OCI-LY7 (cell line): ENCODE measurements around the gene TC2N. TPM values are rescaled to one million over a fixed set of nuclear protein-coding genes. Genes with fewer than 3 reads are reported as not detected.

Experiments used
- BruUV-seq: library from RNA; stranded (reverse); fragments of 400-500 nt; replicated peaks from 2 replicates; lab custom pipeline; 2021; lab: Mats Ljungman, UMichigan
- CTCF ChIA-PET: fragments of 300-600 bp; sonication (Branson Sonifier 250); formaldehyde crosslinking; loops from one replicate; lab custom pipeline; 2022; ENCODE audit warnings: antibody characterized with exemption; ENCODE audit not compliant: unreplicated experiment; lab: Charles Lee
- POLR2A ChIA-PET: fragments of 300-600 bp; sonication (Branson Sonifier 250); formaldehyde crosslinking; loops from one replicate; lab custom pipeline; 2022; ENCODE audit warnings: antibody characterized with exemption; lab: Charles Lee
- DNase-seq: peaks from one replicate; pipeline ENCODE4 v3.0.0-alpha.2; 2015; ENCODE audit warnings: low spot score
- H2AFZ ChIP-seq: fragments of 200-600 bp; sonication (generic), shearing (Covaris generic); 2 replicates; pipeline ENCODE4 v1.6.1; 2014; ENCODE audit warnings: mild to moderate bottlenecking, antibody characterized with exemption, low read length, moderate library complexity
- H3K27ac ChIP-seq: fragments of 200-600 bp; sonication (generic); 2 replicates; pipeline ENCODE4 v1.5.1; 2014; ENCODE audit warnings: mixed run types, low read depth, mild to moderate bottlenecking, moderate library complexity, low read length, inconsistent platforms; ENCODE audit not compliant: poor library complexity, severe bottlenecking
- H3K36me3 ChIP-seq: fragments of 200-600 bp; sonication (generic); 2 replicates; pipeline ENCODE4 v1.6.1; 2014; ENCODE audit warnings: mild to moderate bottlenecking, antibody characterized with exemption, low read length, moderate library complexity, mixed read lengths; ENCODE audit not compliant: insufficient read depth
- H3K4me1 ChIP-seq: fragments of 200-600 bp; sonication (generic); 2 replicates; pipeline ENCODE4 v1.5.1; 2014; ENCODE audit warnings: mild to moderate bottlenecking, low read length; ENCODE audit not compliant: insufficient read depth, poor library complexity, severe bottlenecking
- H3K4me2 ChIP-seq: fragments of 200-600 bp; sonication (generic); 2 replicates; pipeline ENCODE4 v1.6.1; 2014; ENCODE audit warnings: mild to moderate bottlenecking, low read length
- H3K4me3 ChIP-seq: fragments of 200-600 bp; sonication (generic); 2 replicates; pipeline ENCODE4 v1.5.1; 2014; ENCODE audit warnings: mild to moderate bottlenecking, low read depth, low read length; ENCODE audit not compliant: poor library complexity, severe bottlenecking
- H3K79me2 ChIP-seq: fragments of 200-600 bp; sonication (generic); 2 replicates; pipeline ENCODE4 v1.6.1; 2016; ENCODE audit warnings: low read depth, mild to moderate bottlenecking, low read length, moderate library complexity, mixed read lengths; ENCODE audit not compliant: insufficient read depth
- H3K9me2 ChIP-seq: fragments of 200-600 bp; sonication (generic); 2 replicates; pipeline ENCODE4 v1.6.1; 2016; ENCODE audit warnings: mild to moderate bottlenecking, low read length, mixed read lengths; ENCODE audit not compliant: insufficient read depth
- H3K9me3 ChIP-seq: fragments of 200-600 bp; sonication (generic); 2 replicates; pipeline ENCODE4 v1.6.1; 2014; ENCODE audit warnings: mild to moderate bottlenecking, mixed run types, low read length, mixed read lengths
- H4K20me1 ChIP-seq: fragments of 200-600 bp; sonication (generic); 2 replicates; pipeline ENCODE4 v1.6.1; 2014; ENCODE audit warnings: mild to moderate bottlenecking, antibody characterized with exemption, low read length, moderate library complexity, mixed read lengths; ENCODE audit not compliant: insufficient read depth
- EZH2phosphoT487 ChIP-seq: fragments of 200-600 bp; sonication (generic); IDR thresholded peaks from 2 replicates; pipeline ENCODE4 v1.6.1; 2018; ENCODE audit warnings: low read depth, borderline replicate concordance, mild to moderate bottlenecking, mixed run types, antibody characterized with exemption, low read length, moderate library complexity, mixed read lengths
- intact Hi-C: fragments of 100-400 bp; cut with micrococcal nuclease; formaldehyde crosslinking; loops from one replicate; pipeline ENCODE4 v1.10.0; 2022; ENCODE audit not compliant: unreplicated experiment
- total RNA-seq, 2 experiments: library from RNA; depleted of rRNA in 1 of 2; stranded (reverse); fragments of >200 nt in 1 of 2; shearing (Covaris generic) in 1 of 2; gene quantifications; 2 replicates each; pipeline ENCODE4 v1.2.3, GENCODE V29; 2014 to 2022
- TF ChIP-seq, protein P1 (sequence below): fragments of 200-600 bp; sonication (generic); conservative IDR thresholded peaks from 2 replicates; pipeline ENCODE4 v1.5.1; 2014; ENCODE audit warnings: mild to moderate bottlenecking, antibody characterized with exemption, low read length, moderate library complexity, mixed read lengths

Gene TC2N
- total RNA-seq, 2 experiments from 2014 or later, result 0.57 TPM; not detected in 1

DNA sequence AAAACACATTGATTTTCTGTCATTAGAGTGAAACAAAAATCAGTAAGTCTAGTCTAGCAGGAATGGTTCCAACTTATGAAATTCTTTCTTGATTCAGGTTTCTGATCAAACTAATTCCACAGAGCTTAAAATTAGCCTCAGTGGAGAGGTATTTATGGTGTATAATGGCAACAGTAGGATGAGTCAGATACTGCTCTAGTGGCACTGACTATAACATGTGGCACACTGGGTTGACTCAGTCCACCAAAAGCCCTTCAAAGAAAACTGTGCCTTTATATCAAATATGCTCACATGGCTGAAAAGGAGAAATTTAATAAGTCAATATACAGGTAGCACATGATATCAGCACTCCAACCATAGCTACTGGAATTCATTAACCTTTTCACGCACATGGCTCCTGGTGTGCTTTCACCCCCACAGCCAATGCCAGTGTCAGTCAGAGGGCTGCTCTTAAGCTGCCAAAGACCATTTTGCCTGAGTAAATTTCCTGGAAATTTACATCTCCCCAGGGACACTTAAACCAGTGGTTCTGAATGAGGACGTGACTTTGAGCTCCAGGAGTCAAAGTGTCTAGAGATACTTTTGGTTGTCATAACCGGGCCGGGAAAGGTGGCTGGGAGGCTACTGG is 113.7 kb downstream of the TC2N start:
- Histone ChIP-seq H2AFZ (no peak overlapping the region), H3K4me2 (no peak overlapping the region), H3K36me3 (no peaks in the 10 kb centered on the region), H3K9me2 (no peaks in the 10 kb centered on the region), H3K27ac (no peak overlapping the region), H4K20me1 (no peaks in the 10 kb centered on the region), H3K79me2 (no peaks in the 10 kb centered on the region), H3K4me3 (no peak overlapping the region), H3K9me3 (no peaks in the 10 kb centered on the region), H3K4me1 (no peaks in the 10 kb centered on the region)
- BruUV-seq, result no TSS peak
- CTCF ChIA-PET, result no interaction called here
- POLR2A ChIA-PET, result no interaction called here
- intact Hi-C loops, result no loop called here
- DNase-seq, result no peak
- TF ChIP-seq EZH2phosphoT487, result no peak
- TF ChIP-seq, protein P1, sequence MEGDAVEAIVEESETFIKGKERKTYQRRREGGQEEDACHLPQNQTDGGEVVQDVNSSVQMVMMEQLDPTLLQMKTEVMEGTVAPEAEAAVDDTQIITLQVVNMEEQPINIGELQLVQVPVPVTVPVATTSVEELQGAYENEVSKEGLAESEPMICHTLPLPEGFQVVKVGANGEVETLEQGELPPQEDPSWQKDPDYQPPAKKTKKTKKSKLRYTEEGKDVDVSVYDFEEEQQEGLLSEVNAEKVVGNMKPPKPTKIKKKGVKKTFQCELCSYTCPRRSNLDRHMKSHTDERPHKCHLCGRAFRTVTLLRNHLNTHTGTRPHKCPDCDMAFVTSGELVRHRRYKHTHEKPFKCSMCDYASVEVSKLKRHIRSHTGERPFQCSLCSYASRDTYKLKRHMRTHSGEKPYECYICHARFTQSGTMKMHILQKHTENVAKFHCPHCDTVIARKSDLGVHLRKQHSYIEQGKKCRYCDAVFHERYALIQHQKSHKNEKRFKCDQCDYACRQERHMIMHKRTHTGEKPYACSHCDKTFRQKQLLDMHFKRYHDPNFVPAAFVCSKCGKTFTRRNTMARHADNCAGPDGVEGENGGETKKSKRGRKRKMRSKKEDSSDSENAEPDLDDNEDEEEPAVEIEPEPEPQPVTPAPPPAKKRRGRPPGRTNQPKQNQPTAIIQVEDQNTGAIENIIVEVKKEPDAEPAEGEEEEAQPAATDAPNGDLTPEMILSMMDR, result no peak

DNA sequence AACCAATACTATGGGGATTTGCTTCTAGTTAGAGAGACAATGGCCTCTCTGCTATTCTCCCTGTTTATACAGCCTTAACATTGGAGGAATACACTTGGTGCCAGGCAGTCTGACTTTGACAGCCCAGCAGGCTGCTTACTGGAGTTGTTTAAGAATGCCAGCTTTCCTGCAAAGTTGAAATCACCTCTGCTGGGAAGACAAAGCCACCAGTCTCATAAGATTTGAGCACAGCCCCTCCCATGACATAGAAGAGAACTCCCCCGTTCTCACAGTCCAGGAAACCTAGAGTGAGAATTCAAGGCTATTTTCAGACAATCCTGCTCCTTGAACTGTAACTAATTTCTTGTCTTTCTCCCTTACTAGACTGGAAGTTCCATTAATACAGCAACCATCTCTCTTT is 114.4 kb downstream of the TC2N start:
- Histone ChIP-seq H3K79me2 (no peaks in the 10 kb centered on the region), H4K20me1 (no peaks in the 10 kb centered on the region), H3K36me3 (no peaks in the 10 kb centered on the region), H3K9me2 (no peaks in the 10 kb centered on the region), H3K27ac (no peak overlapping the region), H3K4me1 (no peaks in the 10 kb centered on the region), H2AFZ (no peak overlapping the region), H3K9me3 (no peaks in the 10 kb centered on the region), H3K4me3 (no peak overlapping the region), H3K4me2 (no peak overlapping the region)
- ChIA-PET POLR2A (no interaction called here), CTCF (no interaction called here)
- intact Hi-C loops, result no loop called here
- no peak for DNase-seq
- BruUV-seq, result no TSS peak
- TF ChIP-seq EZH2phosphoT487, result no peak
- TF ChIP-seq, protein P1, result no peak

DNA sequence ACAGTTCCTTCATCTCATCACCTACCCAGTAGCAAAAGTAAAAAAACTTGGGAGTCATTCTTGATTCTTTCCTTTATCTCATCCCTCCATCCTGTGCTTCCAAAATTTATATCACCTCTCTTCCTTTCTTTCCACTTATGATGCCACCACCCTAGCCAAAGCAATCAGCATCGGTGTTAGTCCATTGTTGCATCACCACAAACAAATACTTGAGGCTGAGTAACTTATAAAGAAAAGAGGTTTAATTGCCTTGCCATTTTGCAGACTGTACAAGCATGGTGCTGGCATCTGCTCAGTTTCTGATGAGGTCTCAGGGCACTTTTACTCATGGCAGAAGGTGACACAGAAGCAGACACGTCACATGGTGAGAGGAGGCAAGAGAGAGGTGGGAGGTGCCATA is 115.6 kb downstream of the TC2N start:
- H3K4me2 ChIP-seq, result no peak overlapping the region
- H3K79me2 ChIP-seq, result no peaks in the 10 kb centered on the region
- intact Hi-C loops, result no loop called here
- H2AFZ ChIP-seq, result no peak overlapping the region
- TF ChIP-seq, protein P1, result no peak
- TF ChIP-seq EZH2phosphoT487, result no peak
- H3K9me2 ChIP-seq, result no peaks in the 10 kb centered on the region
- no peak overlapping the region for H3K27ac ChIP-seq
- H3K36me3 ChIP-seq, result no peaks in the 10 kb centered on the region
- H3K4me3 ChIP-seq, result no peak overlapping the region
- BruUV-seq, result no TSS peak
- no peaks in the 10 kb centered on the region for H4K20me1 ChIP-seq
- POLR2A ChIA-PET, result no interaction called here
- CTCF ChIA-PET, result no interaction called here
- DNase-seq, result no peak
- H3K4me1 ChIP-seq, result no peaks in the 10 kb centered on the region
- no peaks in the 10 kb centered on the region for H3K9me3 ChIP-seq
